GM19239 (cell line): Measurements from ENCODE around the gene MRPL41.
"Not testable (repeated sequence)": the region's sequence is repeated elsewhere in the genome, so short reads cannot be mapped to it uniquely, and the experiment has no call there.

Source experiments
- DNase-seq: peaks from one replicate; pipeline ENCODE4 v3.0.0; 2011; ENCODE audit warnings: low spot score; ENCODE audit not compliant: insufficient read length
- FAIRE-seq: peaks from 2 replicates; lab custom pipeline; 2011; peaks lifted over from hg19 to GRCh38; lab: Jason Lieb, UNC

MRPL41 gene

GRCh38 chr9:137547687-137548543, 3.8 kb upstream of the MRPL41 start:
- FAIRE-seq = no peak
- DNase-seq = no peak

- FAIRE-seq = no peak
- DNase-seq = peak; percentile 66
Measured at GRCh38 chr9:137550231-137550621, 1.5 kb upstream of the MRPL41 start, which contains the start of gene PNPLA7. PNPLA7 (minus strand) TSS chr9:137550402; CDS start chr9:137550197, 205 bp downstream.

- DNase-seq, FAIRE-seq: not testable (repeated sequence)
Measured at GRCh38 chr9:137550958-137551263, 768 bp upstream of the MRPL41 start.

GRCh38 chr9:137552022-137552768, 516 bp downstream of the MRPL41 start:
- peak; percentile 40 for DNase-seq
- peak; percentile 39 for FAIRE-seq

GRCh38 chr9:137553654-137554053, 2.0 kb downstream of the MRPL41 start:
- DNase-seq, FAIRE-seq: not testable (repeated sequence)

- DNase-seq (no peak), FAIRE-seq (no peak)
Measured at GRCh38 chr9:137554349-137554748, 2.7 kb downstream of the MRPL41 start.

GRCh38 chr9:137555179-137555578, 3.5 kb downstream of the MRPL41 start:
- FAIRE-seq = no peak
- DNase-seq = no peak

GRCh38 chr9:137556069-137556838, 4.6 kb downstream of the MRPL41 start:
- DNase-seq (no peak), FAIRE-seq (no peak)

GRCh38 chr9:137558127-137558526, 6.4 kb downstream of the MRPL41 start:
- no peak for DNase-seq
- FAIRE-seq = no peak

GRCh38 chr9:137564134-137564533, 12.5 kb downstream of the MRPL41 start:
- no peak for FAIRE-seq
- DNase-seq = no peak

- no peak for FAIRE-seq
Measured at GRCh38 chr9:137564817-137565411, 13.2 kb downstream of the MRPL41 start.

GRCh38 chr9:137568445-137568844, 16.8 kb downstream of the MRPL41 start:
- not testable (repeated sequence) for FAIRE-seq, DNase-seq

More at GRCh38 chr9:137564817-137565411, 13.2 kb downstream of the MRPL41 start:
- no peak for DNase-seq

- no peak for DNase-seq
- FAIRE-seq = no peak
Measured at GRCh38 chr9:137569609-137570203, 18.0 kb downstream of the MRPL41 start.

GRCh38 chr9:137570566-137570965, 18.9 kb downstream of the MRPL41 start:
- DNase-seq (no peak), FAIRE-seq (no peak)

- FAIRE-seq (no peak), DNase-seq (no peak)
Measured at GRCh38 chr9:137574192-137574591, 22.5 kb downstream of the MRPL41 start.

- no peak for FAIRE-seq
- DNase-seq = no peak
Measured at GRCh38 chr9:137575364-137575715, 23.7 kb downstream of the MRPL41 start.

GRCh38 chr9:137575716-137576411, 24.2 kb downstream of the MRPL41 start:
- FAIRE-seq = no peak
- no peak for DNase-seq

- DNase-seq (peak; percentile 100), FAIRE-seq (peak; percentile 68)
Measured at GRCh38 chr9:137578518-137579258, 27.0 kb downstream of the MRPL41 start, which contains the start of gene DPH7. DPH7 (minus strand) TSS chr9:137578925; CDS start chr9:137578777, 148 bp downstream.

- DNase-seq (no peak), FAIRE-seq (no peak)
Measured at GRCh38 chr9:137579259-137579604, 27.6 kb downstream of the MRPL41 start.
